RWPE1 (cell line): ENCODE measurements around the gene BNC2.

Source experiments
- CTCF ChIA-PET: fragments of 350-600 bp; sonication (Branson Sonifier 250); formaldehyde crosslinking; extraction: SDS; loops from one replicate; lab custom pipeline; 2021; lab: Yijun Ruan, JAX
- POLR2A ChIA-PET: fragments of 400-600 bp; formaldehyde crosslinking; extraction: SDS; loops from one replicate; lab custom pipeline; 2020; ENCODE audit warnings: antibody characterized with exemption; ENCODE audit not compliant: low non-redundant PET; lab: Yijun Ruan, JAX
- DNase-seq: peaks from one replicate; pipeline ENCODE4 v3.0.0; 2012; ENCODE audit warnings: low spot score
- H3K27ac ChIP-seq: fragments of 450-650 bp; 2 replicates; pipeline ENCODE4 v1.5.1; 2017
- CTCF ChIP-seq: fragments of 450-650 bp; conservative IDR thresholded peaks from 2 replicates; pipeline ENCODE4 v1.5.1; 2017; ENCODE audit warnings: low read depth, mild to moderate bottlenecking

The BNC2 gene

GRCh38 chr9:16750553-16750952 is 119.9 kb downstream of the BNC2 start:
- ChIA-PET CTCF (interaction anchor here (0.6 to 0.7 kb wide), 2 partner anchors 39 to 986 kb away, joined by 3 read pairs; no protein-coding TSS in a partner anchor), POLR2A (no interaction called here)
- TF ChIP-seq CTCF: no peak
- no peak overlapping the region for H3K27ac ChIP-seq
- DNase-seq: no peak

- POLR2A ChIA-PET: no interaction called here
- CTCF ChIA-PET: interaction anchor here (0.7 kb wide), 1 partner anchor 626 kb away, joined by 3 read pairs; no protein-coding TSS in a partner anchor
- DNase-seq: no peak
- no peak for TF ChIP-seq CTCF
- H3K27ac ChIP-seq: no peak overlapping the region
Observed at GRCh38 chr9:16745359-16745758, 125.1 kb downstream of the BNC2 start.

- DNase-seq: no peak
- POLR2A ChIA-PET: no interaction called here
- H3K27ac ChIP-seq: no peak overlapping the region
- TF ChIP-seq CTCF: no peak
- CTCF ChIA-PET: no interaction called here
Observed at GRCh38 chr9:16744394-16744793, 126.1 kb downstream of the BNC2 start.

GRCh38 chr9:16743375-16743774 is 127.1 kb downstream of the BNC2 start:
- TF ChIP-seq CTCF: no peak
- DNase-seq: no peak
- H3K27ac ChIP-seq: no peak overlapping the region
- POLR2A ChIA-PET: no interaction called here
- CTCF ChIA-PET: no interaction called here

GRCh38 chr9:16735001-16735400 is 135.5 kb downstream of the BNC2 start:
- TF ChIP-seq CTCF: no peak
- no peak for DNase-seq
- no peak overlapping the region for H3K27ac ChIP-seq
- ChIA-PET POLR2A (no interaction called here), CTCF (no interaction called here)

GRCh38 chr9:16732546-16732945 is 137.9 kb downstream of the BNC2 start:
- ChIA-PET CTCF (no interaction called here), POLR2A (no interaction called here)
- TF ChIP-seq CTCF: no peak
- no peak overlapping the region for H3K27ac ChIP-seq
- DNase-seq: no peak

- ChIA-PET CTCF (no interaction called here), POLR2A (no interaction called here)
- H3K27ac ChIP-seq: no peak overlapping the region
- DNase-seq: no peak
- no peak for TF ChIP-seq CTCF
Observed at GRCh38 chr9:16730162-16730561, 140.3 kb downstream of the BNC2 start.
